Smooth muscle cell (in vitro differentiated cells): ENCODE results near the gene C1QTNF5. TPM values are rescaled to one million over a fixed set of nuclear protein-coding genes. Genes with fewer than 3 reads are reported as not detected.

ENCODE experiments used
- DNase-seq: peaks from one replicate; lab custom pipeline; 2025; ENCODE audit not compliant: unreplicated experiment; lab: John Stamatoyannopoulos, UW
- H2AFZ ChIP-seq: fragments of 200-600 bp; sonication (generic); 2 replicates; pipeline ENCODE4 v1.6.0; 2016; ENCODE audit warnings: antibody characterized with exemption, low read depth, mild to moderate bottlenecking
- H3F3A ChIP-seq: fragments of 200-600 bp; sonication (generic); 2 replicates; pipeline ENCODE4 v1.6.0; 2017; ENCODE audit warnings: antibody characterized with exemption, low read depth
- H3K27ac ChIP-seq: fragments of 200-600 bp; sonication (generic); 2 replicates; pipeline ENCODE4 v1.5.1; 2016; ENCODE audit warnings: low read depth, mild to moderate bottlenecking
- H3K27me3 ChIP-seq: fragments of 200-600 bp; sonication (generic); 2 replicates; pipeline ENCODE4 v1.6.1; 2016; ENCODE audit warnings: low read depth, mild to moderate bottlenecking
- H3K36me3 ChIP-seq: fragments of 200-600 bp; sonication (generic); 2 replicates; pipeline ENCODE4 v1.5.1; 2016; ENCODE audit warnings: low read depth
- H3K4me1 ChIP-seq: fragments of 200-600 bp; sonication (generic); 2 replicates; pipeline ENCODE4 v1.5.1; 2016; ENCODE audit warnings: low read depth
- H3K4me2 ChIP-seq: fragments of 200-600 bp; sonication (generic); 2 replicates; pipeline ENCODE4 v1.6.0; 2016; ENCODE audit warnings: mild to moderate bottlenecking
- H3K4me3 ChIP-seq: fragments of 200-600 bp; sonication (generic); 2 replicates; pipeline ENCODE4 v1.5.1; 2016; ENCODE audit warnings: mild to moderate bottlenecking
- H3K79me2 ChIP-seq: fragments of 200-600 bp; sonication (generic); 2 replicates; pipeline ENCODE4 v1.6.0; 2016; ENCODE audit warnings: low read depth, mild to moderate bottlenecking
- H3K9ac ChIP-seq: fragments of 200-600 bp; sonication (generic); 2 replicates; pipeline ENCODE4 v1.6.0; 2016; ENCODE audit warnings: low read depth
- H3K9me3 ChIP-seq: fragments of 200-600 bp; sonication (generic); replicated peaks from 2 replicates; pipeline ENCODE4 v1.5.1; 2016; ENCODE audit warnings: low read depth
- H4K20me1 ChIP-seq: fragments of 200-600 bp; sonication (generic); 2 replicates; pipeline ENCODE4 v1.6.0; 2016; ENCODE audit warnings: low read depth
- WGBS: methylation state at CpG from one replicate; pipeline ENCODE4 v1.1.7; 2016; ENCODE audit warnings: low lambda C conversion rate; 5-methylcytosine and 5-hydroxymethylcytosine counted together
- polyA plus RNA-seq: library from polyadenylated mRNA; unstranded; fragments of >200 nt; fragmentation: Nextera tagmentation; extraction: Ambion mirVana; gene quantifications from 2 replicates; pipeline ENCODE4 v1.2.1, GENCODE V29; 2016
- total RNA-seq: library from RNA; depleted of rRNA; stranded (reverse); fragments of >200 nt; gene quantifications from 2 replicates; pipeline ENCODE4 v1.2.3, GENCODE V29; 2014
- TF ChIP-seq, protein P1 (sequence below): fragments of 200-600 bp; sonication (generic); IDR thresholded peaks from 2 replicates; pipeline ENCODE4 v1.5.1; 2017; ENCODE audit warnings: borderline replicate concordance, mild to moderate bottlenecking, antibody characterized with exemption; ENCODE audit not compliant: insufficient read depth, poor library complexity, severe bottlenecking

The C1QTNF5 gene
- total and polyA plus RNA-seq, 2 experiments from 2014 or later = 7.0 to 7.2 TPM

DNA sequence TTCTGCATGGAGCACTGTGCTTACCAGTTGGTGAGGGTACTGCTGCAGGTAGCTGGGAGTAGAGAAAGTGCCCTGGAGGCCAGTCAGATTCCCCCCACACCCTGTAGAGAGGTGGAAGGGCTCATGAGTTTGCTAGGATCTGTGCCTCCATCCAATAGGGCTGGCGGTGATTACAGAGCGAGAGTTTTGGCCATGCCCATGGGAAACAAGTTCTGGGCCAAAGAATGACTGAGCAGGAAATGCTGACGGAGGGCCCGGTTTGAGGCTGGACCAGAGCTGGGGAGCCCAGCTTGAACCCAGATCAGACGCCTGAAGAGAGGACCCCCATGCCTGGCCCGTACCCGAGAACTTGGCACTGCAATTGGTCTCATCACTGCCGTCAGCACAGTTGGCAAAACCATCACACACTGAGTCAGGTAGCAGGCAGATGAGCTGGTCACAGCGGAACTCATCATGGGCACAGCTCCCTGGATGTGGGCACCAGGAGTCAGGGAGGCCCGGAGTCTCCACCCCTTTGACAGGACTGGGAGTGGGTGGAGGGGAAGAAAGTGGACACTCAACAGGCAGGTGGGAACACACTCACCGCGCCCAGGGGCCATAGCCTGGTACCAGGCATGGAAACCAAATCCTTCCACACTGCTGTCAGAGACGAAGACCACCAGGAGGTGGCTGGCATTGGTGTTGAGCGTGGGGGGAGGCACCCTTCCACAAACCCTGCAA, 3.8 kb upstream of the C1QTNF5 start:
- H2AFZ ChIP-seq = no peak overlapping the region
- H4K20me1 ChIP-seq = no peaks in the 10 kb centered on the region
- TF ChIP-seq, protein P1, sequence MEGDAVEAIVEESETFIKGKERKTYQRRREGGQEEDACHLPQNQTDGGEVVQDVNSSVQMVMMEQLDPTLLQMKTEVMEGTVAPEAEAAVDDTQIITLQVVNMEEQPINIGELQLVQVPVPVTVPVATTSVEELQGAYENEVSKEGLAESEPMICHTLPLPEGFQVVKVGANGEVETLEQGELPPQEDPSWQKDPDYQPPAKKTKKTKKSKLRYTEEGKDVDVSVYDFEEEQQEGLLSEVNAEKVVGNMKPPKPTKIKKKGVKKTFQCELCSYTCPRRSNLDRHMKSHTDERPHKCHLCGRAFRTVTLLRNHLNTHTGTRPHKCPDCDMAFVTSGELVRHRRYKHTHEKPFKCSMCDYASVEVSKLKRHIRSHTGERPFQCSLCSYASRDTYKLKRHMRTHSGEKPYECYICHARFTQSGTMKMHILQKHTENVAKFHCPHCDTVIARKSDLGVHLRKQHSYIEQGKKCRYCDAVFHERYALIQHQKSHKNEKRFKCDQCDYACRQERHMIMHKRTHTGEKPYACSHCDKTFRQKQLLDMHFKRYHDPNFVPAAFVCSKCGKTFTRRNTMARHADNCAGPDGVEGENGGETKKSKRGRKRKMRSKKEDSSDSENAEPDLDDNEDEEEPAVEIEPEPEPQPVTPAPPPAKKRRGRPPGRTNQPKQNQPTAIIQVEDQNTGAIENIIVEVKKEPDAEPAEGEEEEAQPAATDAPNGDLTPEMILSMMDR = no peak
- H3K4me3 ChIP-seq = no peak overlapping the region
- no peak overlapping the region for H3K27ac ChIP-seq
- H3K9ac ChIP-seq = no peak overlapping the region
- H3K9me3 ChIP-seq = no peaks in the 10 kb centered on the region
- no peaks in the 10 kb centered on the region for H3K36me3 ChIP-seq
- H3K27me3 ChIP-seq = peaks cover 32% of the 10 kb centered on the region
- H3K79me2 ChIP-seq = no peaks in the 10 kb centered on the region
- H3F3A ChIP-seq = no peaks in the 10 kb centered on the region
- no peak overlapping the region for H3K4me2 ChIP-seq
- peaks cover 15% of the 10 kb centered on the region for H3K4me1 ChIP-seq
- WGBS = 93% methylated on average over 14 of the region's 14 CpGs
- no peak for DNase-seq

DNA sequence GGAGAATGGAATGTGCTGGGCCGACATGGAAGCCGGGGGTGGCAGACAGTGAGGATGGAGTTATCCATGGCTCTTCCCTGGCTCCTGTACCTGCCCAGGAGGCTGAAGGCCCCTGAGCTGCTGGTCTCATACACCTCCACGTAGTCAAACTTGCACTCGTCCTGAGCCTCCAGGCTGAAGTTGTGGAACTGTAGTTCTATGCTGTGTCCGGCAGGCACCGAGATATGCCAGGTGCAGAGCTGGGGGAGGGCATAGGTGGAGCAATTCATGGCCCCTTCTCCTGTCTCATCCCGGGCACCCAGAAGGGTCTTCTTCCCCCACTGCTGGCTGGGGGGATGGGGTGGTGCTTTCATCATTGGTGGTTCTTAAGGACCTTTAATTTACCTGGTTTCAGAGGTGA, 3.0 kb upstream of the C1QTNF5 start:
- Histone ChIP-seq H3K36me3 (no peaks in the 10 kb centered on the region), H3K4me2 (no peak overlapping the region), H3K4me1 (peaks cover 21% of the 10 kb centered on the region), H4K20me1 (no peaks in the 10 kb centered on the region), H3K79me2 (no peaks in the 10 kb centered on the region), H3K4me3 (no peak overlapping the region), H3K27ac (no peak overlapping the region), H3F3A (peaks cover 5% of the 10 kb centered on the region), H3K9me3 (no peaks in the 10 kb centered on the region), H3K9ac (no peak overlapping the region), H3K27me3 (peaks cover 32% of the 10 kb centered on the region), H2AFZ (no peak overlapping the region)
- 91% methylated on average over 7 of the region's 7 CpGs for WGBS
- no peak for DNase-seq
- TF ChIP-seq, protein P1 = no peak

DNA sequence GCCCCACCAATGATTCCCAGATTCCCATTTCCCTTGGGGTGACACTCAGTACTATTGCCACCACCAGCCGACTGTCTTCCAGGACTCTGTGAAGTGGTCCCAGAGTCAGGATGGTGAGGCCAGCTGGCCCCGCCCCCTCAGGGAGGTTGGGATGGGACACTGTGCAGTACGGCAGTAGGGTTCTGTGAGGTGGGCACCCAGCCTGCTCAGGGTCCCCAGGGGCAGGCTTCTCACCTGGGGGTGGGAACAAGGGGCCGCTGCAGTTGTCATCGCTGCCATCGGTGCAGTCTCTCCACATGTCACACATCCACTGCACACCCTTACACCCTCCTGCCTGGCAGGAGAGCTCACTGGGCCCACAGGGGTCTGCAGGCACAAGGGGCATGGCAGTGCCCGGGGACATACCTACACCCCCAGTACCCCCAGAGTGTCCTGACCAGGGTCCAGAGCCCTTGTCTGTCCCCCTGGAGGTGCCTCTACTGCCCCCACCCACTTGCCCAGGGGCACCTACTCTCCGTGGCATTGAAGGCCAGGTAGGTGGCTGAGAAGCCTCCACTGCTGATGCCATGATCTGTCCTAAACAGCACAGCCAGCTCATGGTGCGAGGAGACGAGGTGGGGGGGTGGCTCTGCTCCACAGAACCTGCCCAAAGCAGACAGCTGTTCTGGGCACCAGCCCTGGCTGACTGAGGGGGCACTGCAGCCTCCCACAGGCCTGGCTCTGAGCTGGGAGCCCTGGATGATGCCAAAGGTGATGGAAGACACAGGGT, 1.9 kb upstream of the C1QTNF5 start:
- Histone ChIP-seq H3F3A (peaks cover 8% of the 10 kb centered on the region), H3K36me3 (no peaks in the 10 kb centered on the region), H3K4me2 (no peak overlapping the region), H2AFZ (no peak overlapping the region), H3K27me3 (peaks cover 32% of the 10 kb centered on the region), H3K4me3 (no peak overlapping the region), H3K9ac (no peak overlapping the region), H3K9me3 (no peaks in the 10 kb centered on the region), H3K4me1 (peaks cover 26% of the 10 kb centered on the region), H3K79me2 (no peaks in the 10 kb centered on the region), H3K27ac (no peak overlapping the region), H4K20me1 (no peaks in the 10 kb centered on the region)
- TF ChIP-seq, protein P1 = no peak
- DNase-seq = no peak
- WGBS = 85% methylated on average over 10 of the region's 10 CpGs
